Mesenteric fat pad (tissue), 1 donor: ENCODE measurements around the gene TBX4. TPM values are rescaled to one million over a fixed set of nuclear protein-coding genes. Genes with fewer than 3 reads are reported as not detected.

ENCODE experiments used
- DNase-seq: peaks from one replicate; pipeline ENCODE4 v3.0.0-alpha.2; 2020; ENCODE audit warnings: low spot score
- long read RNA-seq: library from polyadenylated mRNA; unstranded; transcript quantifications from one replicate; pipeline ENCODE4 v2.0.0, GENCODE V29; 2020
- total RNA-seq: library from RNA; stranded (reverse); fragmentation: NEBNext Ultra II Directional; extraction: Animal tissue kit (Norgen Biotek cat#: 25700); gene quantifications from one replicate; pipeline ENCODE4 v1.2.1, GENCODE V29; 2021
- donor health status: DM: yes; HTN: yes; CAD: no.

The TBX4 gene
- 0.19 TPM for total RNA-seq
- long read RNA-seq, result 0 reads

GRCh38 chr17:61452301-61453290, at the start of gene TBX4:
Gene TBX4 (plus strand): TSS chr17:61452422. CDS start chr17:61456491, 4,069 bp downstream.
- DNase-seq, result peak; percentile 82

- no peak for DNase-seq
Measured at GRCh38 chr17:61402978-61403800, 49.0 kb upstream of the TBX4 start.

GRCh38 chr17:61403801-61404662, 48.2 kb upstream of the TBX4 start:
- no peak for DNase-seq

DNA sequence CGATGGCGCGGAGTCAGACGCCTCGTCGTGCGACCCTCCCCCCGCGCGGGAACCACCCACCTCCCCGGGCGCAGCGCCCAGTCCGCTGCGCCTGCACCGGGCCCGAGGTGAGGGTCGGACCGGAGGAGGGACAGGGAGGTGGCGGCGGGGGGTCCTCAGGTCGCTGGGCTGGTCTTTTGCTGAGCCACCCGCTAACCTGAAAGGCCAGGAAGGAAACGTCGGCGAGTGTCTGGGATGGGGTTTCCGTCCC, 47.6 kb upstream of the TBX4 start:
- DNase-seq, result no peak

DNA sequence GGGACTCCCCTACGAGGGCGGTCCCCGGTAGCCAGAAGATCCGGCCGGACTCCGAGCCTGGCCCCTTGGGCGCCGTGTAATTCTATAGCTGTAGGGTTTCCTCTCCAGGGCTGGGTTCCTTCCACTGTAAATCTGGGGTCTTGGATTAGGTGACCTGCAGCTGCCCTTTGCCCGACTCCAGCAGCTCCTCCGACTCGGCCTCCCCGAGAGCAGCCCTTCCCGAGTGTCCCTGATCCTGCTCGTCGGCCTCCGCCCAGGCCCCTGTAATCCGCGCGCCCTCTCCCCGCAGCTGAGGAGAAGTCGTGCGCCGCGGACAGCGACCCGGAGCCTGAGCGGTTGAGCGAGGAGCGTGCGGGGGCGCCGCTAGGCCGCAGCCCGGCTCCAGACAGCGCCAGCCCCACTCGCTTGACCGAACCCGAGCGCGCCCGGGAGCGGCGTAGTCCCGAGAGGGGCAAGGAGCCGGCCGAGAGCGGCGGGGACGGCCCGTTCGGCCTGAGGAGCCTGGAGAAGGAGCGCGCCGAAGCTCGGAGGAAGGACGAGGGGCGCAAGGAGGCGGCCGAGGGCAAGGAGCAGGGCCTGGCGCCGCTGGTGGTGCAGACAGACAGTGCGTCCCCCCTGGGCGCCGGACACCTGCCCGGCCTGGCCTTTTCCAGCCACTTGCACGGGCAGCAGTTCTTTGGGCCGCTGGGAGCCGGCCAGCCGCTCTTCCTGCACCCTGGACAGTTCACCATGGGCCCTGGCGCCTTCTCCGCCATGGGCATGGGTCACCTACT, 47.1 kb upstream of the TBX4 start:
- DNase-seq, result no peak

- peak; percentile 87 for DNase-seq
Measured at GRCh38 chr17:61405686-61406536, 46.3 kb upstream of the TBX4 start.

DNA sequence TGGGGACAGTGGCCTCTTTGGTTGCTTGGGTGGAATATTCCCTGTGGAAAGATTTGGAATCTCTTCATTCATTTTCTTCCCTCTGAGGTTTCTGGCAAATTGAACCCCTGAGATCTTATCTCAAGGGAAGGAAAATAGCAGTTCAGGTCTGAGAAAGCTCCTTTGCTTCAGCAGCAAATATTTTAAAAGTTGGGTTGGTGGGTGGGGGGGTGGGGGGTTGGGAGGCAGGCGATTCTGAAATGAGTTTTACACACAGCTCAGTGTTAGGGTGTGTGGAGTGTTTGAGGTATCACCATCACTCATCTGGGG, 45.7 kb upstream of the TBX4 start:
- DNase-seq, result no peak

GRCh38 chr17:61406971-61407911, 45.0 kb upstream of the TBX4 start:
- peak; percentile 84 for DNase-seq

GRCh38 chr17:61408151-61409041, 43.8 kb upstream of the TBX4 start:
- DNase-seq, result peak; percentile 71

DNA sequence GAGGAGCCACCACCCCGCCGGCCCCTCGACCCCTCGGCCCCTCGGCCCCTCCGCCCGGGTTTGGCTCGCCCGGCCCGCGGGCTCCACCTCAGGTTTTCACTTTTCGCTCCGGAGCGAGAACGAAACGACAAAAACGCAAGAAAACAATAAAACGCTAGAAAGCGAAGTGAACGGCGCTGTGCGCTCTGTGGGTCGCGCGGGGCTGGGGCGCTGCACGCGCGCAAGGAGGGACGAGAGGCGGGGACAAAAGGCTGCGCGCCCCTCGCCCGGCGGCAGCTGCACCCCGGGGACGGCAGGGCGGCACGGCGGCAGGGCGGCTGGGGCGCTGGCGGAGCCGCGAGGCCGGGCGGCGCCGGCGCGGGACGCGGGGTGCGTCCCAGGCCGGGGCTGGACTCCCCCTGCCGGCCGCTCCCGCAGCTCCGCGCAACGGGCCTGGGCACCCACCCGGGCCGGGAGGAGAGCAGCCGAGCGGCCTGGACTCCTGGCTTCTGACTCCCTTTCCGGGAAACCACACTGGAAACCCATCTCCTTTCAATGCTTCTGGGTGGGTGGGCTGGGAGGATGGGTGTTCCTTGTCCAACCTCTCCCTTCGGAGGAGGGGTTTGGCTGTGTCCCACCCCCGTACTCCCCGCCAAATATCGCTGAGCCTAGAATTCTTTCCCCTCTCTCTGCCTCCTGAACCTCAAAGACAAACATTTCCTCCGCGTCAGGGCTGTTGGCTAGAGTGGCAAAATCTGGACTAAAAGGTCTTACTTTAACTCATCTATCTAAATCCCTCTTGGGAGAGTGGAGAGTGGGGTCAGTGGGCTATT, 42.7 kb upstream of the TBX4 start:
- peak; percentile 91 for DNase-seq

DNA sequence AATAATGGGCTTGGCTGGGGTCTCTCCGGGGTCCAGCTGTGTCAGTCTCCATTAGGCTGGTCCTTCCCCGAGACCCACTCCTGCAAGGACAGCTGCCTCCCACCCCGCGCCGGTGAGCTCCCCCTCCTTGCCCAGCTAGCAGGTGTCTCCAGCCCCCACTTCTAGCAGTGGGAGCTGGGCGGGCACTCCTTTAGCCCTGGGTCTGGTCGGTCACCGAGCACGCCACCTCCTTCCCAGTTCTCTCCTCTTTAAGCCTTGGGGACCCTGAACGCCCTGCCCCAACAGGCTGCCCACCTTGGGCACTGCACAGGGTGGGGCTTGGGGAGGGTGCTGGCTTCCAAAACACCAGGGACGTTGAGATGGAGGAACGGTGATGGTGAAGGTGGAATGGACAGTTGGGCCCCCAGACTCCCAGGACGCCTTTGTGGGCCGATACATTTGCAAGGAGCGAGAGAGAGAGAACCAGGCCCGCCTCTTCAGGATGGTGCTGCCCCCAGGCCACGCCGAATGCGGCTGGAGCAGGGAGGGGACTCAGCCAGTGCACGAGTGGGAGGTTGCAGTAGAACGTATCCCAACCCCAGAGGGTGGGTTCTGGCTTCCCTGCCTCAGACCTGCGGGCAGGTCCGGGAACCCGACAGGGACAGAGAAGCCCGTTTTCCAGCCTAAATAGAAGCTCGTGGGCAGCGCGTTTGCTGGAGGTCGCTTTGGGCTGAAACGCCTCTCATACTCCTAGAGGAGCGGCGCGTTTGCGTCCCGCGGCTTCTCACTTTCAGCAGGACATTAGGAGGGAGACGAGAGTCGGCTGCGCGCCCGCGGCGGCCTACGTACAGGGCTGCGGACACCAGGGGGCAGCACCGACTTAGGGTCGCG, 41.8 kb upstream of the TBX4 start:
- DNase-seq, result peak; percentile 93

DNA sequence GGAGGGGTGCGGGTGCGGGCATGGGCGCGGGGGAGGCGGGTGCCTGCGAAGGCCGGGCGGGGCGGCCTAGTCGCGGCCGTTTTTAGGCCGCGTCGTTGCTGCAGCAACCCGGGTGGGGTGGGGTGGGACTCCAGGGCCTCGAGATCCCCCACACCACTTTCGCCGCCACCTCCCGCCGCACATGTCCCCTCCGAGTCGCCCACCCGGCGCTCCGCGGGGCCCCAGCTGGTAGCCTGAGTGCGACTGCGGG, 41.3 kb upstream of the TBX4 start:
- no peak for DNase-seq

DNA sequence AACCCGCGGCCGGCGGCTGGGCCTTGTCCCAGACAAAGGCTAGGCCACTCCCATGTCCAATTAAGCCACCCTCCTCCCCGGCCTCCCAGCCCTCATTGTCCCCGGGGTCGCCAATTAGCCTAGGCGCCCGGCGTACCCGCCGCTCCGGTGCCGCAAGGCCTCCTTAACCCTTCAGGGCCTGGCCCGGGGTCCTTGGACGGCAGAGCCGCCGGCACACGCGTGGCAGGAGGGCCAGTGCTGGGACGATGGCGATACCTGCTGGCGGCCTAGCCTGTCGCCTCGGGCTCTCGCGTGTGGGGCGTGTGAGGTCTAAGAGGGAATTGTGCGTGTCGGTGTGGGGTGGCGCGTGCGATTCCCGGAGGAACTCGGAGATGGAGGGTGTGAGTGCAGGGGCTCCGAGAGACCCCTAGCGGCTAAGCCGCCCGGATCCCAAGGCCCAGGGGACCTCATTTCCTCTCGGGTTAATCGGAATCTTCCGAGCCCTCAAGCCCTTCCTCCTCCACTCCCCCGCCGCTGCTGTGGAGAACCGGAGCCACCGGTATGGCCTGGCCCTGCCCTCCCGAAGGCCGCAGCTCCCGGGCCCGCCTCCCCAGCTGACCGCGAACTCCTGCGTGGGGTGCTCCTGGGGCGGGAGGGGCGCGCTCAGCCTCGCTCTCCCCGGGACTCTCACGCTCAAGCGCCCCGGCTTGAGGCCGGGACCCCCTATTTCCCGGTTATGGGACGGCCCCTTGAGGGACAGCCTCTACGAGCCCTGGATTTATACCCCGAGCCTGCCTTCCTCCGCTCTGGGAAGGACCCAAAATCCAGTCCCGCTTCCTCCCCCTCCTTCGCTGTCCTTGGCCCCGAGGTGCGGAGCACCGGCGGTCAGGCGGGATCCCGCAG, 40.7 kb upstream of the TBX4 start:
- peak; percentile 91 for DNase-seq

DNA sequence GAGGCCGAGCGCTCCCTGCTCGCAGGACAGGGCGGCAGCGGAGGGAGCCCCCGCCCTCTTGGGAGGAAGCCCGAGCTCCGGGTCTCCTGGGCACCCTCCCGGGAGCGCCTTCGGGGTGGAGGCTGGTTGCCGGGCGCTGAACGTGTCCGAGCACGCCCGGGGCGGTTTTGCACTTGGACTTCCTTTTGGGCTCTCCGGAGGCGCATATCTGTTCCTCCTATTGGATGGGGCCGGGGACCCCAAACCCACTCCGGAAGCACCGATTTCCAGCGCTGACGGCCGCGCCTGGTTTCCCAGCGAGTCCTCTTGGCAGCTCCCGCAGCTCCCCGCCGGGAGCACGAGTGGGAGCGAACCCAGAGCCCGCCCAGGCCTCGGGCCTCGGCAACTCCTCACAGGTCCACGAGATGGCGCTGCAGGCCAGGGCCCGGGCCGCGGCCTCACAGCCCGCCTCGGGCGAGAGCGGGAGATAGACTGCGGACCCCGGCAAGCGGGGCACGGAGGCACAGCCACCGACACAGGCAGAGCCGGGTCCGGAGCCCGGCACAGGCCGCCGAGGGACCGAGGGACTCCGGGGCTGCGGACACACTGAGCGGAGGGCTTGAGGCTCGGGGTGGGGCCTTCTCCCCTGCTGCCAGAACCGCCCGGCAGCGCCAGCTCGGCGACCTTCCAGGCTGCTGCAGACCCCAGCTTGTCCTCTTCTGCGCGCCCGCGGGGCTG, 39.9 kb upstream of the TBX4 start:
- peak; percentile 97 for DNase-seq
